Non-pigmented ciliary epithelial cell (primary cell): ENCODE measurements around the gene TDRD12.
A peak's percentile ranks its signal among the peaks of the same experiment; 100 is the strongest.

Experiments
- DNase-seq: peaks from one replicate; pipeline ENCODE4 v3.0.0-alpha.2; 2010; ENCODE audit warnings: low read depth

The TDRD12 gene, protein sequence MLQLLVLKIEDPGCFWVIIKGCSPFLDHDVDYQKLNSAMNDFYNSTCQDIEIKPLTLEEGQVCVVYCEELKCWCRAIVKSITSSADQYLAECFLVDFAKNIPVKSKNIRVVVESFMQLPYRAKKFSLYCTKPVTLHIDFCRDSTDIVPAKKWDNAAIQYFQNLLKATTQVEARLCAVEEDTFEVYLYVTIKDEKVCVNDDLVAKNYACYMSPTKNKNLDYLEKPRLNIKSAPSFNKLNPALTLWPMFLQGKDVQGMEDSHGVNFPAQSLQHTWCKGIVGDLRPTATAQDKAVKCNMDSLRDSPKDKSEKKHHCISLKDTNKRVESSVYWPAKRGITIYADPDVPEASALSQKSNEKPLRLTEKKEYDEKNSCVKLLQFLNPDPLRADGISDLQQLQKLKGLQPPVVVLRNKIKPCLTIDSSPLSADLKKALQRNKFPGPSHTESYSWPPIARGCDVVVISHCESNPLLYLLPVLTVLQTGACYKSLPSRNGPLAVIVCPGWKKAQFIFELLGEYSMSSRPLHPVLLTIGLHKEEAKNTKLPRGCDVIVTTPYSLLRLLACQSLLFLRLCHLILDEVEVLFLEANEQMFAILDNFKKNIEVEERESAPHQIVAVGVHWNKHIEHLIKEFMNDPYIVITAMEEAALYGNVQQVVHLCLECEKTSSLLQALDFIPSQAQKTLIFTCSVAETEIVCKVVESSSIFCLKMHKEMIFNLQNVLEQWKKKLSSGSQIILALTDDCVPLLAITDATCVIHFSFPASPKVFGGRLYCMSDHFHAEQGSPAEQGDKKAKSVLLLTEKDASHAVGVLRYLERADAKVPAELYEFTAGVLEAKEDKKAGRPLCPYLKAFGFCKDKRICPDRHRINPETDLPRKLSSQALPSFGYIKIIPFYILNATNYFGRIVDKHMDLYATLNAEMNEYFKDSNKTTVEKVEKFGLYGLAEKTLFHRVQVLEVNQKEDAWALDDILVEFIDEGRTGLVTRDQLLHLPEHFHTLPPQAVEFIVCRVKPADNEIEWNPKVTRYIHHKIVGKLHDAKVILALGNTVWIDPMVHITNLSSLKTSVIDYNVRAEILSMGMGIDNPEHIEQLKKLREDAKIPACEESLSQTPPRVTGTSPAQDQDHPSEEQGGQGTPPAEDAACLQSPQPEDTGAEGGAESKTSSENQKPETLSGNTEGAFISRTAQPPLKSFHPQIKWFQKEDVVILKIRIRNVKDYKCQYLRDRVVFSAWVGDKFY (N-terminal part only)

GRCh38 chr19:32719611-32720059, at the start of gene TDRD12:
TDRD12 (plus strand) TSS chr19:32719767; CDS start chr19:32720073, 306 bp downstream.
- no peak for DNase-seq

- DNase-seq = no peak
Measured at GRCh38 chr19:32671883-32672593, 47.5 kb upstream of the TDRD12 start.

DNA sequence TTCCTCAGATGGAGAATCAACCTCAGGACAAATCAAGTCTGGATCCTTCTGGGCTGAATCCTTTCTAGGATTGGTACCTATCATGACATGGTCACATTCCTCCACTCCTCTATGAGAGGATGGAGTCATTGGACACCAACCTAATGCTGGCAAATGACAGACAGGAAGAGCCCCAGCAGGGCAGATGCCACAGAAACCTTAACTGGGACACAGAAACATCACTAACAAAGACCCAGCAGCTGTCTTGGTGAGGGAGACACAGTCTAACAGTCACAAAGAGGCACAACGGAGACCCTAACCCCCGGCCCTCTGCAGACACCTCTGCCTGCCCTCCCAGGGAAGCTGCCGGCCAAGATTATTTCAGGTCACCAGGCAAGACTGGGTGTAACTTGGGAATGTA, 46.7 kb upstream of the TDRD12 start:
- DNase-seq = no peak

- DNase-seq = no peak
Measured at GRCh38 chr19:32673573-32673972, 46.0 kb upstream of the TDRD12 start.

GRCh38 chr19:32674153-32674930, 45.2 kb upstream of the TDRD12 start:
- no peak for DNase-seq

GRCh38 chr19:32674931-32675719, 44.4 kb upstream of the TDRD12 start, which contains the start of gene ANKRD27:
ANKRD27 (minus strand) TSS chr19:32675180; CDS start chr19:32659015, 16,165 bp downstream.
- DNase-seq = peak; percentile 89

- no peak for DNase-seq
Measured at GRCh38 chr19:32675720-32676185, 43.8 kb upstream of the TDRD12 start, which contains the start of gene RGS9BP. RGS9BP (plus strand) TSS chr19:32675848; CDS start chr19:32676264, 416 bp downstream.

GRCh38 chr19:32676186-32676894, 43.2 kb upstream of the TDRD12 start:
- DNase-seq = no peak

DNA sequence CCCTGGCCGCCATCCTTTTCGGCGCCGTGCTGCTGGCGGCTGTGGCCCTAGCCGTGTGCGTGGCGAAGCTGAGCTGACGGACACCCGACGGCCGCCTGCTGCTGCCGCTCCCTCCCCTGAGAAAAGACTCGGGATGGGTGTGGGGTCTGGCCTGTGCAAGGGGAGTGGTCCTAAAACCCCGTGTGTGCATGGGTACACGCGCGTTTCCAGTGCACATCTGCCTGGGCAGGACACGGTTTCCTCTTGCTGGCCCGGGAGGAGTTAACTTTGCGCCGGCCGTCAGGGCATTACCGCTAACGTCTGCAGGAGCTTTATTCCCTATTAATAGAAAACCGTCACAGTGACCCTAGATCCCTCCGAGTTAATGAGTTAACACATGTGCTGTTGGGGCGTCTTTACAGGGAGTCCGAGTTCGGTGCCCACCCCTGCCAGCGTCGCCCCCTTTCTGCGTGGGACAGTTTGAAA, 42.6 kb upstream of the TDRD12 start:
- DNase-seq = no peak

GRCh38 chr19:32677657-32678056, 41.9 kb upstream of the TDRD12 start:
- DNase-seq = no peak

DNA sequence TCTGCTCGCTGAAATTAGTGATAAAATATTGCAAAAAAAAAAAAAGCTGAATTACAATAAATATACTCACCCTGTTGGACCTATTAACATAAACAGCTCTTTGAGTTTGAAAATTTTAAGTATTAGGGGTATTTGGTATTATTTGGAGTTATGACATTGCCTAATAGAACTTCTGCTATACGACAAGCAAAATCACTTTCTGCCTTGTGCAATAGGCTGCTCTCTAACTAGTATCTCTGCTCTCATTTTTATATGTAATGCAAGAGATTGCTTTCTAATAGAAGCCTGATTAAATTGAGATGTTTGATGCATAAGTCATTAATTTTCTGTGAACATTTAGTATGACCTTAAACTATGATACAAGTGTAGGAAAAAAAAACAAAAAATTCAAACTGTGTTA, 38.6 kb upstream of the TDRD12 start:
- DNase-seq = no peak

- DNase-seq = no peak
Measured at GRCh38 chr19:32682317-32682716, 37.2 kb upstream of the TDRD12 start.

- no peak for DNase-seq
Measured at GRCh38 chr19:32686847-32687475, 32.6 kb upstream of the TDRD12 start.

- no peak for DNase-seq
Measured at GRCh38 chr19:32687681-32688080, 31.9 kb upstream of the TDRD12 start.

DNA sequence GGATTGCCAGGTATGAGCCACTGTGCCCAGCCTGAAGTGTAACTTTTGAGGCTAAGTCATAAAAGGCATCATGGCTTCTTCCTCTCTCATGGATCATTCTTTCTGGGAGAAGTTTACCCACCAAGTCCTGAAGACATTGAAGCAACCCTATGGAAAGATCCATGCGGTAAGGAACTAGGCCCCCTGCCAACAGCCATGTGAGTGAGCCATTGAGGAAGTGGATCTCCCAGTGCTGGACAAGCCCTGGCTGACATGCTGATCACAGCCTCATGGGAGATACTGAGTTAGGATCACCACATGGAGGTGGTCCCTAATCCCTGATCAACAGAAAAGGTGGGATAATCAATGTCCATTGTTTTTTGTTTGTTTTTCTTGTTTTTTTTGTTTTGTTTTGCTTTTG, 31.3 kb upstream of the TDRD12 start:
- no peak for DNase-seq

- no peak for DNase-seq
Measured at GRCh38 chr19:32691291-32691951, 28.1 kb upstream of the TDRD12 start, which contains the start of gene NUDT19. NUDT19 (plus strand) TSS chr19:32691821; CDS start chr19:32691961, 140 bp downstream.

DNA sequence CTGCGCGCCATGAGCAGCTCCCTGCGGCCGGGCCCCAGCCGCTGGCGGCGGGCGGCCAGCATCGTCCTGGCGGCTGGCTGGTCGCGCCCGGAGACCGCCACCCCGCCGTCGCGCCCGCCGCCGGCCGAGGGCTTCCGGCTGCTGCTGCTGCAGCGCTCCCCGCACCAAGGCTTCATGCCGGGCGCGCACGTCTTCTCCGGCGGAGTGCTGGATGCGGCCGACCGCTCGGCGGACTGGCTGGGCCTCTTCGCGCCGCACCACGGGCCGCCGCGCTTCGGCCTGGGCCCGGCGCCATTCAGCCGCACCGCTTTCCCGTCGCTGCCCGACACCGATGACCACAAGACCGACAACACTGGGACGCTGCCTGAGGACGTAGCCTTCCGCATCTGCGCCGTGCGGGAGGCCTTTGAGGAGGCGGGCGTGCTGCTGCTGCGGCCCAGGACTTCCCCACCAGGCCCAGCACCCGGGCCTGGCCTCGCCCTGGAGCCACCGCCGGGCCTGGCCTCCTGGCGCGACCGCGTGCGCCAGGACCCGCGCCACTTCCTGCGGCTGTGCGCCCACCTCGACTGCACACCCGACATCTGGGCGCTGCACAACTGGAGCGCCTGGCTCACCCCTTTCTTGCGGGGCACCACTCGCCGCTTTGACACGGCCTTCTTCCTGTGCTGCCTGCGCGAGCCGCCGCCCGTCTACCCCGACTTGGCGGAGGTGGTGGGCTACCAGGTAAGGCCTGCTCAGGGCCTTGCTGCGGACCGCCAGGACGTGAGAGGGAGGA, 27.4 kb upstream of the TDRD12 start:
- no peak for DNase-seq
